WTC11 (cell line): ENCODE results near the gene CLEC3B. TPM values are rescaled to one million over a fixed set of nuclear protein-coding genes. Genes with fewer than 3 reads are reported as not detected.
A peak's percentile ranks its signal among the peaks of the same experiment; 100 is the strongest.

Experiments
- ATAC-seq: fragments of 200-7000 bp; cut with Tn5 transposase; 2 replicates; pipeline ENCODE4 v1.10.0; 2021; ENCODE audit warnings: mild to moderate bottlenecking, moderate library complexity
- CTCF ChIA-PET: fragments of 300-600 bp; sonication (Branson Sonifier 250); formaldehyde crosslinking; loops from one replicate; lab custom pipeline; 2021; ENCODE audit warnings: antibody characterized with exemption; lab: Charles Lee
- POLR2A ChIA-PET: fragments of 350-600 bp; sonication (Branson Sonifier 250); formaldehyde crosslinking; loops from one replicate; lab custom pipeline; 2021; ENCODE audit warnings: antibody characterized with exemption; lab: Charles Lee
- DNase-seq: peaks from one replicate; pipeline ENCODE4 v3.0.0; 2021; ENCODE audit warnings: low spot score
- H3K27ac Mint-ChIP-seq: 2 replicates; pipeline ENCODE4 v1.8.0; 2021; ENCODE audit warnings: mixed read lengths
- H3K27me3 Mint-ChIP-seq: 2 replicates; pipeline ENCODE4 v1.8.0; 2021; ENCODE audit warnings: low read depth, mild to moderate bottlenecking, moderate library complexity, mixed read lengths
- H3K36me3 Mint-ChIP-seq: 2 replicates; pipeline ENCODE4 v1.8.0; 2021; ENCODE audit warnings: mixed read lengths
- H3K4me1 Mint-ChIP-seq: 2 replicates; pipeline ENCODE4 v1.8.0; 2022; ENCODE audit warnings: mixed read lengths
- H3K4me3 Mint-ChIP-seq: 2 replicates; pipeline ENCODE4 v1.8.0; 2021; ENCODE audit warnings: mild to moderate bottlenecking, moderate library complexity, mixed read lengths
- H3K9me3 Mint-ChIP-seq: 2 replicates; pipeline ENCODE4 v1.8.0; 2021; ENCODE audit warnings: mixed read lengths
- CREB1 ChIP-seq: sonication (generic); formaldehyde crosslinking; IDR thresholded peaks from 2 replicates; pipeline ENCODE4 v1.8.0; 2023; ENCODE audit warnings: mild to moderate bottlenecking, missing genetic modification reagents
- CTCF ChIP-seq: fragments of 200-600 bp; IDR thresholded peaks from 2 replicates; pipeline ENCODE4 v1.8.0; 2022; ENCODE audit warnings: antibody characterized with exemption
- FOXJ3 ChIP-seq: sonication (generic); formaldehyde crosslinking; IDR thresholded peaks from 2 replicates; pipeline ENCODE4 v1.9.0; 2021; ENCODE audit warnings: missing genetic modification reagents, mild to moderate bottlenecking, borderline replicate concordance
- GTF2I ChIP-seq: fragments of 250-450 bp; sonication (Bioruptor Pico); conservative IDR thresholded peaks from 2 replicates; pipeline ENCODE4 v1.4.0; 2021; ENCODE audit warnings: mild to moderate bottlenecking
- PRRX2 ChIP-seq: fragments of 250-450 bp; sonication (Bioruptor Pico); IDR thresholded peaks from 2 replicates; pipeline ENCODE4 v1.8.0; 2021; ENCODE audit warnings: mild to moderate bottlenecking
- SMAD4 ChIP-seq: sonication (generic); formaldehyde crosslinking; IDR thresholded peaks from 2 replicates; pipeline ENCODE4 v1.8.0; 2022; ENCODE audit warnings: mild to moderate bottlenecking, missing genetic modification reagents
- SP1 ChIP-seq: sonication (generic); formaldehyde crosslinking; conservative IDR thresholded peaks from 2 replicates; pipeline ENCODE4 v1.8.1; 2022; ENCODE audit warnings: missing genetic modification reagents
- USF2 ChIP-seq: sonication (generic); formaldehyde crosslinking; IDR thresholded peaks from 2 replicates; pipeline ENCODE4 v1.8.1; 2023; ENCODE audit warnings: mild to moderate bottlenecking, missing genetic modification reagents, moderate library complexity
- ZBTB43 ChIP-seq: sonication (generic); formaldehyde crosslinking; IDR thresholded peaks from 2 replicates; pipeline ENCODE4 v1.8.1; 2023; ENCODE audit warnings: mild to moderate bottlenecking, missing genetic modification reagents
- ZNF263 ChIP-seq: sonication (generic); formaldehyde crosslinking; IDR thresholded peaks from 2 replicates; pipeline ENCODE4 v1.8.1; 2022; ENCODE audit warnings: low read depth, mild to moderate bottlenecking, moderate library complexity, missing genetic modification reagents
- ZNF396 ChIP-seq: fragments of 250-450 bp; sonication (Bioruptor Pico); IDR thresholded peaks from 2 replicates; pipeline ENCODE4 v1.8.0; 2021; ENCODE audit warnings: mild to moderate bottlenecking, moderate library complexity, borderline replicate concordance
- ZNF532 ChIP-seq: fragments of 250-450 bp; sonication (Bioruptor Pico); IDR thresholded peaks from 2 replicates; pipeline ENCODE4 v1.9.0; 2021; ENCODE audit warnings: mild to moderate bottlenecking, borderline replicate concordance
- total RNA-seq: library from RNA; stranded (reverse); gene quantifications from 3 replicates; pipeline ENCODE4 v1.2.3, GENCODE V29; 2021
- TF ChIP-seq, protein P1 (sequence below): sonication (generic); formaldehyde crosslinking; IDR thresholded peaks from 2 replicates; pipeline ENCODE4 v1.8.1; 2022; ENCODE audit warnings: low read depth, mild to moderate bottlenecking, moderate library complexity, missing genetic modification reagents, borderline replicate concordance
- TF ChIP-seq, protein P2 (sequence below): sonication (generic); formaldehyde crosslinking; IDR thresholded peaks from 2 replicates; pipeline ENCODE4 v1.8.1; 2022; ENCODE audit warnings: low read depth, missing genetic modification reagents, borderline replicate concordance
- TF ChIP-seq, protein P3 (sequence below): fragments of 250-450 bp; sonication (Bioruptor Pico); IDR thresholded peaks from 2 replicates; pipeline ENCODE4 v1.9.0; 2021; ENCODE audit warnings: mild to moderate bottlenecking

The CLEC3B gene
- total RNA-seq, 1 experiment from 2014 or later, result 0.81 TPM

GRCh38 chr3:45026957-45027356, 854 bp downstream of the CLEC3B start:
- POLR2A ChIA-PET, result no interaction called here

GRCh38 chr3:45027441-45027840, 1.3 kb downstream of the CLEC3B start:
- no peak for DNase-seq
- ATAC-seq, result no peak
- no peaks in the 10 kb centered on the region for H3K36me3 Mint-ChIP-seq
- no peak overlapping the region for H3K4me3 Mint-ChIP-seq
- TF ChIP-seq FOXJ3 (CRISPR knock-in tag) (no peak), ZBTB43 (CRISPR knock-in tag) (no peak), ZNF532 (CRISPR knock-in tag) (no peak), ZNF263 (CRISPR knock-in tag) (no peak)
- TF ChIP-seq, protein P1, sequence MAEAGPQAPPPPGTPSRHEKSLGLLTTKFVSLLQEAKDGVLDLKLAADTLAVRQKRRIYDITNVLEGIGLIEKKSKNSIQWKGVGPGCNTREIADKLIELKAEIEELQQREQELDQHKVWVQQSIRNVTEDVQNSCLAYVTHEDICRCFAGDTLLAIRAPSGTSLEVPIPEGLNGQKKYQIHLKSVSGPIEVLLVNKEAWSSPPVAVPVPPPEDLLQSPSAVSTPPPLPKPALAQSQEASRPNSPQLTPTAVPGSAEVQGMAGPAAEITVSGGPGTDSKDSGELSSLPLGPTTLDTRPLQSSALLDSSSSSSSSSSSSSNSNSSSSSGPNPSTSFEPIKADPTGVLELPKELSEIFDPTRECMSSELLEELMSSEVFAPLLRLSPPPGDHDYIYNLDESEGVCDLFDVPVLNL (CRISPR knock-in tag), result no peak
- TF ChIP-seq, all 79 proteins: peak for 0
- Mint-ChIP-seq H3K4me1 (no peaks in the 10 kb centered on the region), H3K27me3 (peaks cover 27% of the 10 kb centered on the region), H3K27ac (no peak overlapping the region), H3K9me3 (no peaks in the 10 kb centered on the region)
- CTCF ChIA-PET, result no interaction called here
- POLR2A ChIA-PET, result no interaction called here

More at GRCh38 chr3:45026957-45027356, 854 bp downstream of the CLEC3B start:
- peaks cover 22% of the 10 kb centered on the region for H3K27me3 Mint-ChIP-seq
- no peaks in the 10 kb centered on the region for H3K9me3 Mint-ChIP-seq
- no peak overlapping the region for H3K4me3 Mint-ChIP-seq
- ATAC-seq, result 0 out of 2 replicates have a peak, but pooled peaks have one; percentile 21
- no peak overlapping the region for H3K27ac Mint-ChIP-seq
- CTCF ChIA-PET, result no interaction called here
- H3K4me1 Mint-ChIP-seq, result no peaks in the 10 kb centered on the region
- H3K36me3 Mint-ChIP-seq, result no peaks in the 10 kb centered on the region
- TF ChIP-seq, protein P2, sequence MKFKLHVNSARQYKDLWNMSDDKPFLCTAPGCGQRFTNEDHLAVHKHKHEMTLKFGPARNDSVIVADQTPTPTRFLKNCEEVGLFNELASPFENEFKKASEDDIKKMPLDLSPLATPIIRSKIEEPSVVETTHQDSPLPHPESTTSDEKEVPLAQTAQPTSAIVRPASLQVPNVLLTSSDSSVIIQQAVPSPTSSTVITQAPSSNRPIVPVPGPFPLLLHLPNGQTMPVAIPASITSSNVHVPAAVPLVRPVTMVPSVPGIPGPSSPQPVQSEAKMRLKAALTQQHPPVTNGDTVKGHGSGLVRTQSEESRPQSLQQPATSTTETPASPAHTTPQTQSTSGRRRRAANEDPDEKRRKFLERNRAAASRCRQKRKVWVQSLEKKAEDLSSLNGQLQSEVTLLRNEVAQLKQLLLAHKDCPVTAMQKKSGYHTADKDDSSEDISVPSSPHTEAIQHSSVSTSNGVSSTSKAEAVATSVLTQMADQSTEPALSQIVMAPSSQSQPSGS (CRISPR knock-in tag), result no peak
- TF ChIP-seq, all 79 proteins: peak for 0
- DNase-seq, result no peak

DNA sequence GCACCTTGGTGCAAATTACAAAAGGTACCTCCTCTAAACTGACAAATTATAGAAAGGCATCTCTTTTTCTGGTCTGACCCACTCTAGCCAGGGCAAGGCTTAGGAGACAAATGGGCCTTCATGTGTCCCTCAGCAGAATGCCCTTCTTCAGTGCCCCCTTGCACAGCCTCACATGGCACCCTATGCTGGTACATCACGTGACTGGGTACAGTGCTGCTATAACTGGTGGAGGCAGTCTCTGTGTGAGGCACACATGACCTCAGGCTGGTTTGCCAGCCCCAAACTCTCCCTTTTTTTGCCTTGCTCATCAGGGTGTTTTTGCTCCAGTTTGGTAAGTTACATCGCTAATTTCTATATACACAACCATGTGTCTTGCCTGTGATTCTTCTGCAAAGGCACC, 3.1 kb downstream of the CLEC3B start:
- Mint-ChIP-seq H3K9me3 (no peaks in the 10 kb centered on the region), H3K36me3 (no peaks in the 10 kb centered on the region), H3K4me3 (no peak overlapping the region), H3K27me3 (peaks cover 45% of the 10 kb centered on the region), H3K27ac (no peak overlapping the region), H3K4me1 (no peaks in the 10 kb centered on the region)
- POLR2A ChIA-PET, result no interaction called here
- no peak for ATAC-seq
- CTCF ChIA-PET, result interaction anchor here (0.8 to 1.0 kb wide), 2 partner anchors 181 to 631 kb away, joined by 3 to 4 read pairs; no protein-coding TSS in a partner anchor
- no peak for DNase-seq
- TF ChIP-seq PRRX2, result no peak
- no peak for TF ChIP-seq SP1 (CRISPR knock-in tag)
- no peak for TF ChIP-seq GTF2I (CRISPR knock-in tag)
- no peak for TF ChIP-seq CREB1 (CRISPR knock-in tag)
- TF ChIP-seq ZNF396 (CRISPR knock-in tag), result no peak
- TF ChIP-seq, protein P2 (CRISPR knock-in tag), result no peak
- TF ChIP-seq, protein P3, sequence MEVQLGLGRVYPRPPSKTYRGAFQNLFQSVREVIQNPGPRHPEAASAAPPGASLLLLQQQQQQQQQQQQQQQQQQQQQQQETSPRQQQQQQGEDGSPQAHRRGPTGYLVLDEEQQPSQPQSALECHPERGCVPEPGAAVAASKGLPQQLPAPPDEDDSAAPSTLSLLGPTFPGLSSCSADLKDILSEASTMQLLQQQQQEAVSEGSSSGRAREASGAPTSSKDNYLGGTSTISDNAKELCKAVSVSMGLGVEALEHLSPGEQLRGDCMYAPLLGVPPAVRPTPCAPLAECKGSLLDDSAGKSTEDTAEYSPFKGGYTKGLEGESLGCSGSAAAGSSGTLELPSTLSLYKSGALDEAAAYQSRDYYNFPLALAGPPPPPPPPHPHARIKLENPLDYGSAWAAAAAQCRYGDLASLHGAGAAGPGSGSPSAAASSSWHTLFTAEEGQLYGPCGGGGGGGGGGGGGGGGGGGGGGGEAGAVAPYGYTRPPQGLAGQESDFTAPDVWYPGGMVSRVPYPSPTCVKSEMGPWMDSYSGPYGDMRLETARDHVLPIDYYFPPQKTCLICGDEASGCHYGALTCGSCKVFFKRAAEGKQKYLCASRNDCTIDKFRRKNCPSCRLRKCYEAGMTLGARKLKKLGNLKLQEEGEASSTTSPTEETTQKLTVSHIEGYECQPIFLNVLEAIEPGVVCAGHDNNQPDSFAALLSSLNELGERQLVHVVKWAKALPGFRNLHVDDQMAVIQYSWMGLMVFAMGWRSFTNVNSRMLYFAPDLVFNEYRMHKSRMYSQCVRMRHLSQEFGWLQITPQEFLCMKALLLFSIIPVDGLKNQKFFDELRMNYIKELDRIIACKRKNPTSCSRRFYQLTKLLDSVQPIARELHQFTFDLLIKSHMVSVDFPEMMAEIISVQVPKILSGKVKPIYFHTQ (CRISPR knock-in tag), result no peak
- no peak for TF ChIP-seq CTCF
- no peak for TF ChIP-seq SMAD4
- TF ChIP-seq USF2 (CRISPR knock-in tag), result no peak
